ENCODE results near the gene JMJD1C. TPM values are rescaled to one million over a fixed set of nuclear protein-coding genes. Genes with fewer than 3 reads are reported as not detected.
A peak's percentile ranks its signal among the peaks of the same experiment; 100 is the strongest.
"Not testable (repeated sequence)": the region's sequence is repeated elsewhere in the genome, so short reads cannot be mapped to it uniquely, and the experiment has no call there.

The JMJD1C gene
- total RNA-seq, 1 donor from 2014 or later = 120 TPM

- H3K4me1 Mint-ChIP-seq (ENCODE audit: unreplicated experiment) = peaks cover 31% of the 10 kb centered on the region
- H3K27me3 Mint-ChIP-seq (ENCODE audit: unreplicated experiment) = no peaks in the 10 kb centered on the region
- H3K27ac Mint-ChIP-seq (ENCODE audit: unreplicated experiment) = peak overlapping the region; percentile 67
- H3K9me3 Mint-ChIP-seq (ENCODE audit: unreplicated experiment) = no peaks in the 10 kb centered on the region
- no peak for DNase-seq (ENCODE audit: extremely low spot score, unreplicated experiment)
- H3K4me3 Mint-ChIP-seq (ENCODE audit: unreplicated experiment) = no peak overlapping the region
- peaks cover 7% of the 10 kb centered on the region for H3K36me3 Mint-ChIP-seq (ENCODE audit: unreplicated experiment)
- TF ChIP-seq, protein P1, sequence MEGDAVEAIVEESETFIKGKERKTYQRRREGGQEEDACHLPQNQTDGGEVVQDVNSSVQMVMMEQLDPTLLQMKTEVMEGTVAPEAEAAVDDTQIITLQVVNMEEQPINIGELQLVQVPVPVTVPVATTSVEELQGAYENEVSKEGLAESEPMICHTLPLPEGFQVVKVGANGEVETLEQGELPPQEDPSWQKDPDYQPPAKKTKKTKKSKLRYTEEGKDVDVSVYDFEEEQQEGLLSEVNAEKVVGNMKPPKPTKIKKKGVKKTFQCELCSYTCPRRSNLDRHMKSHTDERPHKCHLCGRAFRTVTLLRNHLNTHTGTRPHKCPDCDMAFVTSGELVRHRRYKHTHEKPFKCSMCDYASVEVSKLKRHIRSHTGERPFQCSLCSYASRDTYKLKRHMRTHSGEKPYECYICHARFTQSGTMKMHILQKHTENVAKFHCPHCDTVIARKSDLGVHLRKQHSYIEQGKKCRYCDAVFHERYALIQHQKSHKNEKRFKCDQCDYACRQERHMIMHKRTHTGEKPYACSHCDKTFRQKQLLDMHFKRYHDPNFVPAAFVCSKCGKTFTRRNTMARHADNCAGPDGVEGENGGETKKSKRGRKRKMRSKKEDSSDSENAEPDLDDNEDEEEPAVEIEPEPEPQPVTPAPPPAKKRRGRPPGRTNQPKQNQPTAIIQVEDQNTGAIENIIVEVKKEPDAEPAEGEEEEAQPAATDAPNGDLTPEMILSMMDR (IDR thresholded peaks at IDR 0.05) = no peak
Observed at GRCh38 chr10:63504145-63504881, 38.5 kb upstream of the JMJD1C start.

DNA sequence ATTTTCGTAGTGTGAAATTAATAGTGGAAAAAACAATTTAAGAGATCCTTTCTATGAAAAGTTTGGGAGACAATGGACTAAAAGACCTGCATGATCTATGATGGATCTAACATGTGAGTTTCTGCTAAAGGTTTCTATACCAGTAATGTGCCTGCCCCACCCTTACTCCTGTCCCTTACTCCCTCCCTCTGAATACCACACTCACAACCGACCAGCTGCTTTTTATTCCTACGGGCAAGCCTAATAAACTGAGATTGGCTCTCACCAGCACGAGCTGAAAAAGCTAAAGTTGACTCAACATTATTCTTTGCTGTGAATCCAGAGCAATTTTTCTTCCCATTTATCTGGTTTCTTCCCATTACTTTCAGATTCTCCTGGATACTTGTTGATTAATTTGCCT, 37.6 kb upstream of the JMJD1C start:
- H3K4me1 Mint-ChIP-seq (ENCODE audit: unreplicated experiment) = peaks cover 37% of the 10 kb centered on the region
- TF ChIP-seq, protein P1 (IDR thresholded peaks at IDR 0.05) = no peak
- H3K36me3 Mint-ChIP-seq (ENCODE audit: unreplicated experiment) = peaks cover 5% of the 10 kb centered on the region
- H3K27me3 Mint-ChIP-seq (ENCODE audit: unreplicated experiment) = no peaks in the 10 kb centered on the region
- no peaks in the 10 kb centered on the region for H3K9me3 Mint-ChIP-seq (ENCODE audit: unreplicated experiment)
- no peak overlapping the region for H3K27ac Mint-ChIP-seq (ENCODE audit: unreplicated experiment)
- DNase-seq (ENCODE audit: extremely low spot score, unreplicated experiment) = no peak
- no peak overlapping the region for H3K4me3 Mint-ChIP-seq (ENCODE audit: unreplicated experiment)

DNA sequence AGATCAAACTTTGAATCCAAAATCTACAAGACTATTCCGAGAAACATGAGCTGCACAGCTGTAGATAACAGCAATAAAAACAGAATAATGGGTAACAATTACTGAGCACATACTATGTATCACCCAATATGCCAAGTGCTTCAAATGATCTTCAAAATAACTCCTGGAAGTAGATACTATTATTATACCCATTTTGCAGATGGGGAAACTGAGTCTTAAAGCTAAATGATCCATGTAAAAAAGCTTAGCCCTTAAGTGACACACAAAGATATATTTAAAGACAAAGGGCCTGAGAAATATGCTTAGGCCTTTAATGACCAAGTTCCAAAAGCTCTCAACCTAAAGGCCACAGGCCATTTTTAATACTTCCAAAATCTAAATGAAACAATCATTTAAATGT, 37.1 kb upstream of the JMJD1C start:
- DNase-seq (ENCODE audit: extremely low spot score, unreplicated experiment) = no peak
- H3K27me3 Mint-ChIP-seq (ENCODE audit: unreplicated experiment) = no peaks in the 10 kb centered on the region
- no peak overlapping the region for H3K27ac Mint-ChIP-seq (ENCODE audit: unreplicated experiment)
- H3K9me3 Mint-ChIP-seq (ENCODE audit: unreplicated experiment) = no peaks in the 10 kb centered on the region
- TF ChIP-seq, protein P1 (IDR thresholded peaks at IDR 0.05) = no peak
- H3K4me3 Mint-ChIP-seq (ENCODE audit: unreplicated experiment) = no peak overlapping the region
- H3K4me1 Mint-ChIP-seq (ENCODE audit: unreplicated experiment) = peaks cover 43% of the 10 kb centered on the region
- H3K36me3 Mint-ChIP-seq (ENCODE audit: unreplicated experiment) = peaks cover 2% of the 10 kb centered on the region

DNA sequence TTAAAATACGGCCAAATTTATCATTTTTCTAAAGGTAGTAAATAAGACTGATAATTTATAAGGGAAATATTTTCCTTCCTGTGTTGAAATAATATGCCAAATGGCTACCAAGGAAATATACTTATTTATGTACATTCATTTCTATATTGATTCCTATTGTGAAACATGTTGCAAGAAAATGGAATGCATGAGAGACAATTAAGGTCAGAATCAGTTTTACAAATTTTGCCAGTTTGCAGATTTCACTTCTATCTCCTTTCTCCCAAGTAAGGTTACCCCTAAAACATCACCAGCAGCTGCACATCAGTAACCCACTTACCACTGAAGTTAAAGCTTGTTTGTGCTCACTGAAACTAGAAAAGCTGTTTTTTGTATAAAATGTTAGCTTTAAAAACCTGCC, 36.2 kb upstream of the JMJD1C start:
- Mint-ChIP-seq H3K4me1 (ENCODE audit: unreplicated experiment) (peaks cover 51% of the 10 kb centered on the region), H3K36me3 (ENCODE audit: unreplicated experiment) (peaks cover 2% of the 10 kb centered on the region), H3K27me3 (ENCODE audit: unreplicated experiment) (no peaks in the 10 kb centered on the region), H3K4me3 (ENCODE audit: unreplicated experiment) (no peak overlapping the region), H3K27ac (ENCODE audit: unreplicated experiment) (no peak overlapping the region), H3K9me3 (ENCODE audit: unreplicated experiment) (no peaks in the 10 kb centered on the region)
- DNase-seq (ENCODE audit: extremely low spot score, unreplicated experiment) = no peak
- TF ChIP-seq, protein P1 (IDR thresholded peaks at IDR 0.05) = no peak

- peaks cover 50% of the 10 kb centered on the region for H3K4me1 Mint-ChIP-seq (ENCODE audit: unreplicated experiment)
- not testable (repeated sequence) for H3K4me3 Mint-ChIP-seq (ENCODE audit: unreplicated experiment); H3K27ac Mint-ChIP-seq (ENCODE audit: unreplicated experiment); H3K9me3 Mint-ChIP-seq (ENCODE audit: unreplicated experiment); H3K27me3 Mint-ChIP-seq (ENCODE audit: unreplicated experiment); DNase-seq (ENCODE audit: extremely low spot score, unreplicated experiment); H3K36me3 Mint-ChIP-seq (ENCODE audit: unreplicated experiment)
Observed at GRCh38 chr10:63500551-63500950, 34.8 kb upstream of the JMJD1C start.

Data from osteocyte (in vitro differentiated cells).